K562 (cell line): ENCODE data around the gene ADCY5. TPM values are rescaled to one million over a fixed set of nuclear protein-coding genes. Genes with fewer than 3 reads are reported as not detected.

Experiments used
- ATAC-seq: fragments of 200-7000 bp; cut with Tn5 transposase; 3 replicates; pipeline ENCODE4 v1.9.1; 2020; ENCODE audit warnings: moderate library complexity
- BruUV-seq: library from RNA; stranded (reverse); fragments of 400-500 nt; replicated peaks from 2 replicates; lab custom pipeline; 2021; lab: Mats Ljungman, UMichigan
- CTCF ChIA-PET: fragments of 300-600 bp; formaldehyde crosslinking; extraction: SDS; loops from one replicate; lab custom pipeline; 2021; ENCODE audit warnings: low intra/inter-chr PET ratio; lab: Yijun Ruan, JAX
- POLR2A ChIA-PET: fragments of 300-600, 350-650 bp; sonication (Branson Sonifier 250); formaldehyde crosslinking; extraction: SDS; loops from one replicate; lab custom pipeline; 2021; ENCODE audit warnings: antibody characterized with exemption, inconsistent platforms; lab: Yijun Ruan, JAX
- DNase-seq, 4 experiments: peaks; one replicate each; pipeline versions ENCODE4 v3.0.0 to v3.0.0-alpha.2; 2011 to 2018; ENCODE audit warnings: low spot score in 3 of 4, mixed read lengths in 3 of 4; ENCODE audit errors: extremely low read depth in 1 of 4
- FAIRE-seq: peaks from 2 replicates; lab custom pipeline; 2011; peaks lifted over from hg19 to GRCh38; lab: Jason Lieb, UNC
- H2AFZ ChIP-seq: 2 replicates; pipeline ENCODE4 v1.6.0; 2011; ENCODE audit warnings: low read depth, low read length, control low read depth, inconsistent platforms
- H3K27ac ChIP-seq: fragments of 200-600 bp; 3 replicates; pipeline ENCODE4 v1.8.0; 2011; ENCODE audit warnings: low read depth, mild to moderate bottlenecking, control low read depth, inconsistent platforms, low read length, moderate library complexity, mixed read lengths; ENCODE audit errors: extremely low read depth
- H3K27me3 ChIP-seq, 2 experiments: fragments of 300-600 bp in 1 of 2; 2 replicates in 1 of 2; 3 replicates in 1 of 2; pipeline versions ENCODE4 v1.6.0 to v1.8.0; 2011; ENCODE audit warnings: inconsistent platforms in 2 of 2, low read length in 2 of 2, mild to moderate bottlenecking in 1 of 2, mixed read lengths in 1 of 2, moderate library complexity in 1 of 2; ENCODE audit not compliant: control insufficient read depth in 2 of 2, insufficient read depth in 2 of 2
- H3K36me3 ChIP-seq: fragments of 300-600 bp; 3 replicates; pipeline ENCODE4 v1.8.0; 2011; ENCODE audit warnings: mild to moderate bottlenecking, low read length, inconsistent platforms; ENCODE audit not compliant: control insufficient read depth, insufficient read depth
- H3K4me1 ChIP-seq, 2 experiments: fragments of 200-600 bp in 1 of 2; replicated peaks in 1 of 2; 2 replicates in 1 of 2; 3 replicates in 1 of 2; pipeline versions ENCODE4 v1.5.1 to v1.8.0; 2011; ENCODE audit warnings: inconsistent platforms in 2 of 2, low read length in 2 of 2, mild to moderate bottlenecking in 1 of 2, mixed read lengths in 1 of 2, moderate library complexity in 1 of 2; ENCODE audit not compliant: control insufficient read depth in 2 of 2, insufficient read depth in 2 of 2
- H3K4me2 ChIP-seq: 2 replicates; pipeline ENCODE4 v1.6.1; 2011; ENCODE audit warnings: low read length, control low read depth, inconsistent platforms, mixed read lengths; ENCODE audit not compliant: insufficient read depth
- H3K4me3 ChIP-seq: fragments of 200-600 bp; sonication (generic), shearing (Covaris generic); 2 replicates; pipeline ENCODE4 v1.5.1; 2016; ENCODE audit warnings: control low read depth, inconsistent platforms
- H3K79me2 ChIP-seq: fragments of 200-600 bp; 3 replicates; pipeline ENCODE4 v1.8.0; 2011; ENCODE audit warnings: low read length, inconsistent platforms; ENCODE audit not compliant: control insufficient read depth, insufficient read depth
- H3K9ac ChIP-seq, 2 experiments: 2 replicates each; pipeline versions ENCODE4 v1.6.0 to v1.6.1; 2011; ENCODE audit warnings: low read depth in 2 of 2, low read length in 2 of 2, control low read depth in 1 of 2, inconsistent platforms in 1 of 2, mild to moderate bottlenecking in 1 of 2, mixed read lengths in 1 of 2; ENCODE audit not compliant: insufficient read depth in 1 of 2
- H3K9me1 ChIP-seq: one replicate; pipeline ENCODE4 v1.6.0; 2011; ENCODE audit warnings: inconsistent platforms, mild to moderate bottlenecking, low read length, moderate library complexity; ENCODE audit not compliant: control insufficient read depth, insufficient read depth
- H3K9me3 ChIP-seq: replicated peaks from 2 replicates; pipeline ENCODE4 v1.5.1; 2011; ENCODE audit warnings: low read depth, low read length, inconsistent platforms; ENCODE audit not compliant: control insufficient read depth, insufficient read depth
- H4K20me1 ChIP-seq: replicated peaks from 2 replicates; pipeline ENCODE4 v1.6.1; 2011; ENCODE audit warnings: low read length, inconsistent platforms, mixed read lengths; ENCODE audit not compliant: control insufficient read depth, insufficient read depth
- CTCFL ChIP-seq: IDR thresholded peaks from 2 replicates; pipeline ENCODE4 v1.6.1; 2011; ENCODE audit warnings: borderline replicate concordance, low read depth, mild to moderate bottlenecking, moderate library complexity, low read length; ENCODE audit not compliant: insufficient read depth, poor library complexity, severe bottlenecking
- POLR2A ChIP-seq: fragments of 450-650 bp; conservative IDR thresholded peaks from 2 replicates; pipeline ENCODE4 v1.6.1; 2016
- SRSF7 ChIP-seq: fragments of 200-400 bp; formaldehyde crosslinking; optimal IDR thresholded peaks from 2 replicates; pipeline ENCODE3; 2017; ENCODE audit warnings: mild to moderate bottlenecking, low read depth, low read length
- TEAD1 ChIP-seq, 2 experiments: fragments of 450-650 bp in 1 of 2; sonication (generic) in 1 of 2; formaldehyde crosslinking; IDR thresholded peaks; 2 replicates each; pipeline versions ENCODE4 v1.4.0 to v1.8.0; 2020 to 2022; ENCODE audit warnings: mild to moderate bottlenecking in 2 of 2, missing genetic modification reagents in 1 of 2
- ZNF586 ChIP-seq: fragments of 450-650 bp; formaldehyde crosslinking; conservative IDR thresholded peaks from 2 replicates; pipeline ENCODE4 v1.4.0; 2020; ENCODE audit warnings: mild to moderate bottlenecking, moderate library complexity
- WGBS: fragments of 100-300 bp; shearing (Covaris generic); methylation state at CpG from one replicate; pipeline ENCODE4 v1.1.6; 2016; ENCODE audit warnings: low coverage, mixed read lengths; ENCODE audit not compliant: insufficient coverage; ENCODE audit errors: missing lambda C conversion rate; 5-methylcytosine and 5-hydroxymethylcytosine counted together
- in situ Hi-C: fragments of 300-500 bp; cut with MboI; formaldehyde crosslinking; loops from 4 replicates; pipeline ENCODE4 v1.15.0; 2018; ENCODE audit warnings: inconsistent platforms, mixed read lengths
- intact Hi-C: fragments of 100-400 bp; cut with micrococcal nuclease; formaldehyde crosslinking; loops from 2 replicates; pipeline ENCODE4 v1.14.2; 2022
- polyA plus RNA-seq, 8 experiments: library from polyadenylated mRNA; depleted of rRNA in 4 of 8; stranded (reverse) in 5 of 8; unstranded in 3 of 8; fragments of >200 nt; fragmentation: Nextera tagmentation in 2 of 8; fragmentation: Illumina TruSeq in 1 of 8; extraction: Ambion mirVana in 2 of 8; extraction: Trizol in 1 of 8; gene quantifications; 2 replicates each; pipeline versions ENCODE4 v1.2.1 to v1.2.3, GENCODE V29; 2011 to 2014; ENCODE audit warnings: inconsistent platforms in 1 of 8, missing spikeins in 1 of 8
- total RNA-seq, 7 experiments: library from RNA; depleted of rRNA in 6 of 7; stranded (reverse); fragments of >200 nt in 6 of 7; fragmentation: Illumina TruSeq in 2 of 7; extraction: Trizol in 2 of 7; gene quantifications; 2 replicates each; pipeline versions ENCODE4 v1.2.1 to v1.2.3, GENCODE V29; 2011 to 2021; ENCODE audit warnings: low replicate concordance in 1 of 7

ADCY5 gene
- total and polyA plus RNA-seq, 9 of the 15 experiments (the other 6 are each of a cell fraction or from before 2014, with no cell fraction given) = under 0.01 TPM; not detected in 8

DNA sequence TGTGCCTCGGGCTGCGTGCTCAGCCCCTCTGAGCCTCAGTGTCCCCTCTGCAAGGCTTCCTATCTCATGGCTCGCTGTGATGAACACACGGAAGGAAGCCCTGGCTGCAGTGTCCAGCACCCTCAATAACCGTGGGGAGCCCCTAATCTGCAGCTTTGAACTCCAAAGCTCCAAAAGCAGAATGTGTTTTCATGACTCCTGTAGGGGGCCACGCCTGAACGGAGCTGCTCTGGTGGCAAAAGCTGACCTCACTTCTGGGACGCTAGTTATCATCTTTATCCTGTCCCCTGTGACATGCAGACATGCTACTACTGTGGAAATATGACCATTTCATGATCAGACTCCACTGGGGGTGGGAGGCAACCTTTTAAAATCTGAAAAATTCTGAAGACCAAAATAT, 148.3 kb downstream of the ADCY5 start:
- FAIRE-seq (no peak), ATAC-seq (peak; percentile 78), DNase-seq (peak in 1 of 4 experiments; percentile 17)
- no peaks in the 10 kb centered on the region for H3K4me1 ChIP-seq
- no peak overlapping the region for H3K4me3 ChIP-seq
- BruUV-seq = no TSS peak
- H4K20me1 ChIP-seq = no peaks in the 10 kb centered on the region
- 0% methylated on average over 6 of the region's 8 CpGs for WGBS
- H3K36me3 ChIP-seq = no peaks in the 10 kb centered on the region
- TF ChIP-seq SRSF7 (no peak), CTCFL (peak; percentile 50), POLR2A (no peak)
- H3K27me3 ChIP-seq = peaks cover 2 to 38% of the 10 kb centered on the region in 2 experiments; a peak in 3 of 5 replicates
- H3K79me2 ChIP-seq = no peaks in the 10 kb centered on the region
- no peak overlapping the region for H2AFZ ChIP-seq
- no peak overlapping the region for H3K4me2 ChIP-seq
- in situ Hi-C loops (no loop called here), intact Hi-C loops (no loop called here)
- POLR2A ChIA-PET = interaction anchor here (0.6 to 1.7 kb wide), 4 partner anchors 10 to 13 kb away, joined by 3 to 4 read pairs (median 3); no protein-coding TSS in a partner anchor
- H3K9me1 ChIP-seq = no peaks in the 10 kb centered on the region
- CTCF ChIA-PET = no interaction called here
- H3K9me3 ChIP-seq = no peaks in the 10 kb centered on the region
- no peak overlapping the region for H3K27ac ChIP-seq
- H3K9ac ChIP-seq = no peak overlapping the region

- no peaks in the 10 kb centered on the region for H4K20me1 ChIP-seq
- POLR2A ChIA-PET = interaction anchor here (0.6 to 1.7 kb wide), 4 partner anchors 9 to 66 kb away, joined by 3 to 4 read pairs (median 3); no protein-coding TSS in a partner anchor
- H2AFZ ChIP-seq = no peak overlapping the region
- no peak for FAIRE-seq
- no peaks in the 10 kb centered on the region for H3K36me3 ChIP-seq
- no peak for ATAC-seq
- H3K27me3 ChIP-seq = peaks cover 2 to 43% of the 10 kb centered on the region in 2 experiments; a peak in 3 of 5 replicates
- BruUV-seq = no TSS peak
- H3K79me2 ChIP-seq = no peaks in the 10 kb centered on the region
- no peaks in the 10 kb centered on the region for H3K9me1 ChIP-seq
- no peak overlapping the region for H3K4me2 ChIP-seq
- no peak for TF ChIP-seq ZNF586 (CRISPR knock-in tag)
- TF ChIP-seq TEAD1 (CRISPR knock-in tag; IDR thresholded peaks at IDR 0.05) = no peak
- TF ChIP-seq, all 486 proteins: peak for 0
- in situ Hi-C loops = no loop called here
- Histone ChIP-seq H3K27ac (no peak overlapping the region), H3K4me1 (no peaks in the 10 kb centered on the region), H3K9ac (no peak overlapping the region), H3K4me3 (no peak overlapping the region), H3K9me3 (no peaks in the 10 kb centered on the region)
- WGBS = 13% methylated on average over 6 of the region's 16 CpGs
- intact Hi-C loops = no loop called here
- CTCF ChIA-PET = no interaction called here
- no peak for DNase-seq
Observed at GRCh38 chr3:123300056-123300455, 148.8 kb downstream of the ADCY5 start.
